GM23338 (cell line): ENCODE measurements around the gene SLC7A6. TPM values are rescaled to one million over a fixed set of nuclear protein-coding genes. Genes with fewer than 3 reads are reported as not detected.
A peak's percentile ranks its signal among the peaks of the same experiment; 100 is the strongest.

Source experiments
- ATAC-seq: fragments of 200-7000 bp; cut with Tn5 transposase; 3 replicates; pipeline ENCODE4 v1.9.1; 2020
- DNase-seq: peaks from one replicate; pipeline ENCODE4 v3.0.0-alpha.2; 2015; ENCODE audit warnings: low spot score
- H2AFZ ChIP-seq: fragments of 200-600 bp; sonication (generic); 2 replicates; pipeline ENCODE4 v1.8.0; 2016; ENCODE audit warnings: antibody characterized with exemption, mild to moderate bottlenecking, moderate library complexity
- H3F3A ChIP-seq: fragments of 200-600 bp; sonication (generic); replicated peaks from 2 replicates; pipeline ENCODE4 v1.8.0; 2017; ENCODE audit warnings: antibody characterized with exemption, mixed run types, low read depth
- H3K27ac ChIP-seq: fragments of 200-600 bp; sonication (generic); 2 replicates; pipeline ENCODE4 v1.6.1; 2016; ENCODE audit warnings: low read depth
- H3K27me3 ChIP-seq: fragments of 200-600 bp; sonication (generic); 2 replicates; pipeline ENCODE4 v1.8.0; 2016; ENCODE audit warnings: mild to moderate bottlenecking, mixed run types, moderate library complexity; ENCODE audit not compliant: insufficient read depth
- H3K36me3 ChIP-seq: fragments of 200-600 bp; sonication (generic); 2 replicates; pipeline ENCODE4 v1.8.0; 2016; ENCODE audit warnings: mild to moderate bottlenecking; ENCODE audit not compliant: insufficient read depth
- H3K4me1 ChIP-seq: fragments of 200-600 bp; sonication (generic); 2 replicates; pipeline ENCODE4 v1.8.0; 2016; ENCODE audit warnings: mild to moderate bottlenecking, moderate library complexity; ENCODE audit not compliant: insufficient read depth
- H3K4me2 ChIP-seq: fragments of 200-600 bp; sonication (generic); 2 replicates; pipeline ENCODE4 v1.7.1; 2017; ENCODE audit warnings: mixed run types
- H3K4me3 ChIP-seq: fragments of 200-600 bp; sonication (generic); 2 replicates; pipeline ENCODE4 v1.6.1; 2016; ENCODE audit warnings: mixed run types
- H3K79me2 ChIP-seq: fragments of 200-600 bp; sonication (generic); replicated peaks from 2 replicates; pipeline ENCODE4 v1.8.0; 2017; ENCODE audit warnings: mild to moderate bottlenecking; ENCODE audit not compliant: insufficient read depth
- H3K9me2 ChIP-seq: fragments of 200-600 bp; sonication (generic); 2 replicates; pipeline ENCODE4 v1.8.0; 2017; ENCODE audit not compliant: insufficient read depth
- H4K20me1 ChIP-seq: fragments of 200-600 bp; sonication (generic); replicated peaks from 2 replicates; pipeline ENCODE4 v1.8.0; 2017; ENCODE audit warnings: mild to moderate bottlenecking; ENCODE audit not compliant: insufficient read depth
- H3K27ac Mint-ChIP-seq: 2 replicates; pipeline ENCODE4 v1.8.0; 2020; ENCODE audit warnings: inconsistent platforms, mild to moderate bottlenecking, moderate library complexity, mixed read lengths
- H3K27me3 Mint-ChIP-seq: 3 replicates; pipeline ENCODE4 v1.8.0; 2022; ENCODE audit warnings: low read depth, mild to moderate bottlenecking, moderate library complexity, mixed read lengths, inconsistent platforms; ENCODE audit not compliant: insufficient read depth, poor library complexity
- H3K36me3 Mint-ChIP-seq: 3 replicates; pipeline ENCODE4 v1.8.0; 2021; ENCODE audit warnings: low read depth, mild to moderate bottlenecking, inconsistent platforms, moderate library complexity, mixed read lengths
- H3K4me1 Mint-ChIP-seq: 3 replicates; pipeline ENCODE4 v1.8.0; 2020; ENCODE audit warnings: mild to moderate bottlenecking, inconsistent platforms, mixed read lengths
- H3K4me3 Mint-ChIP-seq: 3 replicates; pipeline ENCODE4 v1.8.0; 2021; ENCODE audit warnings: moderate library complexity, mild to moderate bottlenecking, inconsistent platforms, mixed read lengths
- H3K9me3 Mint-ChIP-seq: 3 replicates; pipeline ENCODE4 v1.8.0; 2020; ENCODE audit warnings: moderate library complexity, mild to moderate bottlenecking, inconsistent platforms, mixed read lengths
- EZH2 ChIP-seq: fragments of 200-600 bp; sonication (generic); IDR thresholded peaks from one replicate; pipeline ENCODE4 v1.8.0; 2017; ENCODE audit warnings: antibody characterized with exemption, mild to moderate bottlenecking, low read depth; ENCODE audit not compliant: unreplicated experiment
- EZH2phosphoT487 ChIP-seq: fragments of 200-600 bp; sonication (generic); IDR thresholded peaks from one replicate; pipeline ENCODE4 v1.8.1; 2018; ENCODE audit warnings: antibody characterized with exemption; ENCODE audit not compliant: unreplicated experiment
- JUNB ChIP-seq: IDR thresholded peaks from one replicate; pipeline ENCODE4 v1.6.1; 2016; ENCODE audit warnings: antibody characterized with exemption; ENCODE audit not compliant: unreplicated experiment
- NANOG ChIP-seq: IDR thresholded peaks from 2 replicates; pipeline ENCODE4 v1.6.1; 2016; ENCODE audit warnings: antibody characterized with exemption, borderline replicate concordance
- STAT1 ChIP-seq: IDR thresholded peaks from one replicate; pipeline ENCODE4 v1.6.1; 2016; ENCODE audit warnings: antibody characterized with exemption; ENCODE audit not compliant: unreplicated experiment
- ZNF114 ChIP-seq: fragments of 250-450 bp; sonication (Bioruptor Pico); IDR thresholded peaks from 2 replicates; pipeline ENCODE4 v1.5.0; 2020; ENCODE audit warnings: mild to moderate bottlenecking, moderate library complexity
- ZNF331 ChIP-seq: fragments of 250-450 bp; sonication (Bioruptor Pico); IDR thresholded peaks from 2 replicates; pipeline ENCODE4 v1.5.0; 2020; ENCODE audit warnings: low read depth, mild to moderate bottlenecking, moderate library complexity
- polyA plus RNA-seq: library from polyadenylated mRNA; unstranded; fragments of >200 nt; fragmentation: Nextera tagmentation; extraction: Ambion mirVana; gene quantifications from 2 replicates; pipeline ENCODE4 v1.2.1, GENCODE V29; 2016
- total RNA-seq: library from RNA; depleted of rRNA; stranded (reverse); fragments of >200 nt; shearing (Covaris generic); gene quantifications from 2 replicates; pipeline ENCODE4 v1.2.3, GENCODE V29; 2014
- TF ChIP-seq, protein P1 (sequence below): IDR thresholded peaks from one replicate; pipeline ENCODE4 v1.6.1; 2018; ENCODE audit warnings: antibody characterized with exemption; ENCODE audit not compliant: unreplicated experiment
- TF ChIP-seq, protein P2 (sequence below), 2 experiments: fragments of 200-600 bp in 1 of 2; sonication (generic) in 1 of 2; conservative IDR thresholded peaks; 2 replicates each; pipeline versions ENCODE4 v1.5.1 to v1.6.1; 2016 to 2017; ENCODE audit warnings: antibody characterized with exemption in 2 of 2, low read depth in 2 of 2, mild to moderate bottlenecking in 2 of 2, moderate library complexity in 1 of 2

Gene SLC7A6
- total and polyA plus RNA-seq, 2 experiments from 2014 or later = 16.6 to 30.9 TPM

DNA sequence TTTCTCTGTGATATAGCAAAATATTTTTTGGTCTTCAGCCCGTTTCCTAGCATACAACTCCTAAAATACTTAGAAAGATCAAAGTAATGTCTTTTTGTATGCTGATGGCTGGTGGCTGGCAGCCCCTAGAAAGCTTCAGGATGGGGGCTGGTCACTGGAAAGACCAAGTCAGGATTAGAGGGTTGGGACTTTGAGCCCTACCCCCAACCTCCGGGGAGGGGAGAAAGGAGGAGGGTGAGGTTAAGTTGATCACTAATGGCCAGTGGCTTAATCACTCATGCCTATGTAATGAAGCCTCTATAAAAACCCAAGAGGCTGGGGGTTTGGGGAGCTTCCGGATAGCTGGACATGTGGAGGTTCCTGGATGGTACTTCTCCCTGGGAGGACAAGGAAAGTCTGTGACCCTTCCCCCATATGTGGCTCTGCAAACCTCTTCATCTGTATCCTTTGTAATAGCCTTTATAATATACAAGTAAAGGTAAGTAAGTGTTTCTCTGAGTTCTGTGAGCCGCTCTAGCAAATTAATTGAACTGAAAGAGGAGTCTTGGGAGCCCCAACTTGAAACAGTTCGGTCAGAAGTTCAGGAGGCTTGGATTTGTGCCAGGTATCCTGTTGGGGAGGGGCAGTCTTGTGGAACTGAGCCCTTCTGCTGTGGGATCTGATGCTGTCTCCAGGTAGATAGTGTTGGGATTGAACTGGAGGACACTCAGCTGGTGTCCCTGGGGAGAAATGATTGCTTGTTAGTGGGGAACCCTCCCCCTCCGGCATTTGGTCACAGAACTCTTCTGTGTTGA is 3.5 kb downstream of the SLC7A6 start:
- peak; percentile 23 for ATAC-seq
- H4K20me1 ChIP-seq = peaks cover 13% of the 10 kb centered on the region
- no peaks in the 10 kb centered on the region for H3K9me2 ChIP-seq
- peaks cover 28% of the 10 kb centered on the region for H3K4me1 Mint-ChIP-seq
- H3K4me3 Mint-ChIP-seq = peak overlapping the region; percentile 70
- H3K4me2 ChIP-seq = peak overlapping the region; percentile 59
- peaks cover 20% of the 10 kb centered on the region for H3K4me1 ChIP-seq
- peaks cover 9% of the 10 kb centered on the region for H3F3A ChIP-seq
- no peaks in the 10 kb centered on the region for H3K36me3 ChIP-seq
- peak overlapping the region; percentile 89 for H3K27ac Mint-ChIP-seq
- H3K27ac ChIP-seq = no peak overlapping the region; the same call in 1 of the 2 replicates
- H2AFZ ChIP-seq = no peak overlapping the region
- H3K4me3 ChIP-seq = peak overlapping the region; percentile 25; the same call in 1 of the 2 replicates
- H3K27me3 Mint-ChIP-seq = peaks cover 22% of the 10 kb centered on the region
- DNase-seq = peak; percentile 54
- H3K79me2 ChIP-seq = peaks cover 69% of the 10 kb centered on the region
- peaks cover 4% of the 10 kb centered on the region; the same call in 2 of the 3 replicates for H3K36me3 Mint-ChIP-seq
- peaks cover 8% of the 10 kb centered on the region; the same call in 1 of the 2 replicates for H3K27me3 ChIP-seq
- no peaks in the 10 kb centered on the region; the same call in 2 of the 3 replicates for H3K9me3 Mint-ChIP-seq
- no peak for TF ChIP-seq NANOG

DNA sequence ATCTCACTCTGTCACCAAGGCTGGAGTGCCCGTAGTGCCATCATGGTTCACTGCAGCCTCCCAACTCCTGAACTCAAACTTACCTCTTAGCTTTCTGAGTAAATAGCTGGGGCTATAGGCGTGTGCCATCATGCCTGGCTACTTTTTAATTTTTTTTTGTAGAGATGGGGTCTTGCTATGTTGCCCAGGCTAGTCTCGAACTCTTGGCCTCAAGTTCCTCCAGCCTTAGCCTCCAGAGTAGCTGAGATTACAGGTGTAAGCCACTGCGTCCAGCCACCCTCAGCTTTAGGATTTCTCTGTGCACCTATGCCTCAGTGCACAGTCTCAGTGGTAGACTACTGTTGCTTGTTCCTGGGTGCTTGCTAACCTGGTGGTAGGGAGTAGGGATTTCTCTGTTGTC is 5.5 kb downstream of the SLC7A6 start:
- Mint-ChIP-seq H3K4me1 (peaks cover 28% of the 10 kb centered on the region), H3K27me3 (peaks cover 12% of the 10 kb centered on the region), H3K9me3 (no peaks in the 10 kb centered on the region), H3K27ac (no peak overlapping the region), H3K36me3 (peaks cover 17% of the 10 kb centered on the region; the same call in 2 of the 3 replicates), H3K4me3 (no peak overlapping the region)
- H3K4me2 ChIP-seq = no peak overlapping the region
- no peak for DNase-seq
- peaks cover 20% of the 10 kb centered on the region for H3K4me1 ChIP-seq
- H3K9me2 ChIP-seq = no peaks in the 10 kb centered on the region
- H3K27me3 ChIP-seq = peaks cover 8% of the 10 kb centered on the region; the same call in 1 of the 2 replicates
- ATAC-seq = no peak
- no peak overlapping the region for H2AFZ ChIP-seq
- H3K27ac ChIP-seq = no peak overlapping the region
- no peaks in the 10 kb centered on the region for H3K36me3 ChIP-seq
- peaks cover 74% of the 10 kb centered on the region for H3K79me2 ChIP-seq
- peaks cover 9% of the 10 kb centered on the region for H3F3A ChIP-seq
- peaks cover 13% of the 10 kb centered on the region for H4K20me1 ChIP-seq
- H3K4me3 ChIP-seq = no peak overlapping the region
- TF ChIP-seq, protein P1, sequence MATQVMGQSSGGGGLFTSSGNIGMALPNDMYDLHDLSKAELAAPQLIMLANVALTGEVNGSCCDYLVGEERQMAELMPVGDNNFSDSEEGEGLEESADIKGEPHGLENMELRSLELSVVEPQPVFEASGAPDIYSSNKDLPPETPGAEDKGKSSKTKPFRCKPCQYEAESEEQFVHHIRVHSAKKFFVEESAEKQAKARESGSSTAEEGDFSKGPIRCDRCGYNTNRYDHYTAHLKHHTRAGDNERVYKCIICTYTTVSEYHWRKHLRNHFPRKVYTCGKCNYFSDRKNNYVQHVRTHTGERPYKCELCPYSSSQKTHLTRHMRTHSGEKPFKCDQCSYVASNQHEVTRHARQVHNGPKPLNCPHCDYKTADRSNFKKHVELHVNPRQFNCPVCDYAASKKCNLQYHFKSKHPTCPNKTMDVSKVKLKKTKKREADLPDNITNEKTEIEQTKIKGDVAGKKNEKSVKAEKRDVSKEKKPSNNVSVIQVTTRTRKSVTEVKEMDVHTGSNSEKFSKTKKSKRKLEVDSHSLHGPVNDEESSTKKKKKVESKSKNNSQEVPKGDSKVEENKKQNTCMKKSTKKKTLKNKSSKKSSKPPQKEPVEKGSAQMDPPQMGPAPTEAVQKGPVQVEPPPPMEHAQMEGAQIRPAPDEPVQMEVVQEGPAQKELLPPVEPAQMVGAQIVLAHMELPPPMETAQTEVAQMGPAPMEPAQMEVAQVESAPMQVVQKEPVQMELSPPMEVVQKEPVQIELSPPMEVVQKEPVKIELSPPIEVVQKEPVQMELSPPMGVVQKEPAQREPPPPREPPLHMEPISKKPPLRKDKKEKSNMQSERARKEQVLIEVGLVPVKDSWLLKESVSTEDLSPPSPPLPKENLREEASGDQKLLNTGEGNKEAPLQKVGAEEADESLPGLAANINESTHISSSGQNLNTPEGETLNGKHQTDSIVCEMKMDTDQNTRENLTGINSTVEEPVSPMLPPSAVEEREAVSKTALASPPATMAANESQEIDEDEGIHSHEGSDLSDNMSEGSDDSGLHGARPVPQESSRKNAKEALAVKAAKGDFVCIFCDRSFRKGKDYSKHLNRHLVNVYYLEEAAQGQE = no peak
- TF ChIP-seq ZNF114 (CRISPR knock-in tag) (no peak), EZH2 (no peak), JUNB (no peak), STAT1 (no peak), EZH2phosphoT487 (no peak), NANOG (no peak), ZNF331 (CRISPR knock-in tag) (no peak)
- TF ChIP-seq, protein P2, sequence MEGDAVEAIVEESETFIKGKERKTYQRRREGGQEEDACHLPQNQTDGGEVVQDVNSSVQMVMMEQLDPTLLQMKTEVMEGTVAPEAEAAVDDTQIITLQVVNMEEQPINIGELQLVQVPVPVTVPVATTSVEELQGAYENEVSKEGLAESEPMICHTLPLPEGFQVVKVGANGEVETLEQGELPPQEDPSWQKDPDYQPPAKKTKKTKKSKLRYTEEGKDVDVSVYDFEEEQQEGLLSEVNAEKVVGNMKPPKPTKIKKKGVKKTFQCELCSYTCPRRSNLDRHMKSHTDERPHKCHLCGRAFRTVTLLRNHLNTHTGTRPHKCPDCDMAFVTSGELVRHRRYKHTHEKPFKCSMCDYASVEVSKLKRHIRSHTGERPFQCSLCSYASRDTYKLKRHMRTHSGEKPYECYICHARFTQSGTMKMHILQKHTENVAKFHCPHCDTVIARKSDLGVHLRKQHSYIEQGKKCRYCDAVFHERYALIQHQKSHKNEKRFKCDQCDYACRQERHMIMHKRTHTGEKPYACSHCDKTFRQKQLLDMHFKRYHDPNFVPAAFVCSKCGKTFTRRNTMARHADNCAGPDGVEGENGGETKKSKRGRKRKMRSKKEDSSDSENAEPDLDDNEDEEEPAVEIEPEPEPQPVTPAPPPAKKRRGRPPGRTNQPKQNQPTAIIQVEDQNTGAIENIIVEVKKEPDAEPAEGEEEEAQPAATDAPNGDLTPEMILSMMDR (conservative IDR thresholded peaks at IDR 0.05; ENCODE audit: low read depth in 2 of 2) = no peak
